ENCODE measurements around the gene SUGCT. TPM values are rescaled to one million over a fixed set of nuclear protein-coding genes. Genes with fewer than 3 reads are reported as not detected.

Gene SUGCT
- total RNA-seq, 6 donors from 2014 or later = 1.4 to 3.1 (median 1.7) TPM; not detected in 1

GRCh38 chr7:40839881-40840280, 705.1 kb downstream of the SUGCT start:
- Histone ChIP-seq H3K27me3 (no peaks in the 10 kb centered on the region), H3K4me1 (no peaks in the 10 kb centered on the region), H3K27ac (no peak overlapping the region), H3K36me3 (no peaks in the 10 kb centered on the region), H3K9me3 (no peaks in the 10 kb centered on the region), H3K4me3 (no peak overlapping the region)
- WGBS, 2 donors = 76 to 81% methylated on average over 3 of the region's 3 CpGs
- ATAC-seq (ENCODE audit: low FRiP score in 2 of 2) (no peak), DNase-seq (no peak)
- TF ChIP-seq POLR2AphosphoS5 (IDR thresholded peaks at IDR 0.05) (no peak), CTCF (IDR thresholded peaks at IDR 0.05) (no peak)

GRCh38 chr7:40840990-40841389, 706.2 kb downstream of the SUGCT start:
- no peak for ATAC-seq (ENCODE audit: low FRiP score in 2 of 2)
- no peak overlapping the region for H3K27ac ChIP-seq
- H3K36me3 ChIP-seq = no peaks in the 10 kb centered on the region
- H3K27me3 ChIP-seq = no peaks in the 10 kb centered on the region
- TF ChIP-seq CTCF (IDR thresholded peaks at IDR 0.05) = no peak
- no peak for TF ChIP-seq EP300 (IDR thresholded peaks at IDR 0.05)
- no peak for TF ChIP-seq POLR2A (IDR thresholded peaks at IDR 0.05)
- no peak for TF ChIP-seq POLR2AphosphoS5 (IDR thresholded peaks at IDR 0.05)
- H3K9me3 ChIP-seq = no peaks in the 10 kb centered on the region
- H3K4me3 ChIP-seq = no peak overlapping the region
- H3K4me1 ChIP-seq = no peaks in the 10 kb centered on the region
- no peak for DNase-seq

GRCh38 chr7:40842641-40843040, 707.8 kb downstream of the SUGCT start:
- TF ChIP-seq EP300 (IDR thresholded peaks at IDR 0.05) (no peak), CTCF (IDR thresholded peaks at IDR 0.05) (no peak), POLR2AphosphoS5 (IDR thresholded peaks at IDR 0.05) (no peak), POLR2A (IDR thresholded peaks at IDR 0.05) (no peak)
- Histone ChIP-seq H3K27ac (no peak overlapping the region), H3K27me3 (no peaks in the 10 kb centered on the region), H3K4me1 (no peaks in the 10 kb centered on the region), H3K36me3 (no peaks in the 10 kb centered on the region), H3K4me3 (no peak overlapping the region), H3K9me3 (no peaks in the 10 kb centered on the region)
- no peak for ATAC-seq (ENCODE audit: low FRiP score in 2 of 2)
- DNase-seq = no peak

GRCh38 chr7:40843338-40843985, 708.7 kb downstream of the SUGCT start:
- Histone ChIP-seq H3K9me3 (no peaks in the 10 kb centered on the region), H3K4me1 (no peaks in the 10 kb centered on the region), H3K27me3 (no peaks in the 10 kb centered on the region), H3K27ac (no peak overlapping the region), H3K4me3 (no peak overlapping the region), H3K36me3 (no peaks in the 10 kb centered on the region)
- no peak for ATAC-seq (ENCODE audit: low FRiP score in 2 of 2)
- WGBS, 2 donors = 89 to 92% methylated on average over 8 of the region's 8 CpGs
- no peak for DNase-seq
- TF ChIP-seq POLR2A (IDR thresholded peaks at IDR 0.05) = no peak

- ATAC-seq (ENCODE audit: low FRiP score in 2 of 2) (no peak), DNase-seq (no peak)
- Histone ChIP-seq H3K36me3 (no peaks in the 10 kb centered on the region), H3K27ac (no peak overlapping the region), H3K27me3 (no peaks in the 10 kb centered on the region), H3K9me3 (no peaks in the 10 kb centered on the region), H3K4me1 (no peaks in the 10 kb centered on the region), H3K4me3 (no peak overlapping the region)
- TF ChIP-seq POLR2AphosphoS5 (IDR thresholded peaks at IDR 0.05) = no peak
- TF ChIP-seq POLR2A (IDR thresholded peaks at IDR 0.05) = no peak
- no peak for TF ChIP-seq EP300 (IDR thresholded peaks at IDR 0.05)
- no peak for TF ChIP-seq CTCF (IDR thresholded peaks at IDR 0.05)
- WGBS, 2 donors = 50 to 78% methylated on average over 6 of the region's 6 CpGs
Observed at GRCh38 chr7:40845943-40846342, 711.1 kb downstream of the SUGCT start.
